ENCODE measurements around the gene STON2. TPM values are rescaled to one million over a fixed set of nuclear protein-coding genes. Genes with fewer than 3 reads are reported as not detected.

Gene STON2
- total and polyA plus RNA-seq, 2 of the 13 experiments (the other 11 are each of a cell fraction or from before 2014, with no cell fraction given) = 2.1 to 11.0 TPM

- H3K4me3 ChIP-seq (replicated peaks in 1 of 3; ENCODE audit: insufficient read depth in 1 of 3, low read depth in 2 of 3, low read length in 3 of 3) = no peak overlapping the region
- POLR2A ChIA-PET = no interaction called here
- ATAC-seq (no peak), DNase-seq (ENCODE audit: low spot score) (no peak), FAIRE-seq (no peak)
- in situ Hi-C loops (cut with HindIII; ENCODE audit: extremely low pct_ligation_motif_present, low pct_unique_long_range_greater_than_20kb) (no loop called here), intact Hi-C loops (cut with micrococcal nuclease; ENCODE audit: unreplicated experiment) (no loop called here)
- H4K20me1 ChIP-seq (ENCODE audit: insufficient read depth, low read length) = no peaks in the 10 kb centered on the region
- no peaks in the 10 kb centered on the region for H3K36me3 ChIP-seq (replicated peaks in 1 of 2; ENCODE audit: control insufficient read depth in 1 of 2, insufficient read depth in 2 of 2, low read length in 2 of 2)
- WGBS (ENCODE audit: low lambda C conversion rate) = 73% methylated on average over 1 of the region's 1 CpG
- H3K4me2 ChIP-seq (ENCODE audit: low read depth, low read length) = no peak overlapping the region
- peaks cover 9% of the 10 kb centered on the region for H3K79me2 ChIP-seq (ENCODE audit: insufficient read depth, low read length)
- no peaks in the 10 kb centered on the region for H3K27me3 ChIP-seq (ENCODE audit: control insufficient read depth in 1 of 2, insufficient read depth in 2 of 2, low read length in 2 of 2)
- H3K4me1 ChIP-seq (ENCODE audit: insufficient read depth, low read length) = peaks cover 20% of the 10 kb centered on the region
- no peak overlapping the region for H2AFZ ChIP-seq (ENCODE audit: low read length)
- H3K27ac ChIP-seq (ENCODE audit: extremely low read length, insufficient read depth, low read length) = no peak overlapping the region
- no peaks in the 10 kb centered on the region for H3K9me3 ChIP-seq (ENCODE audit: low read length)
- no peak overlapping the region for H3K9ac ChIP-seq (ENCODE audit: insufficient read depth, low read depth, low read length)
- BruUV-seq (replicated peaks) = no TSS peak
- CTCF ChIA-PET (ENCODE audit: low intra/inter-chr PET ratio, low total read pairs) = no interaction called here
- TF ChIP-seq ARID5B (CRISPR knock-in tag; IDR thresholded peaks at IDR 0.05) = no peak
- no peak for TF ChIP-seq ZNF724P (CRISPR knock-in tag; IDR thresholded peaks at IDR 0.05; ENCODE audit: borderline replicate concordance)
- TF ChIP-seq ZBTB2 (CRISPR knock-in tag; IDR thresholded peaks at IDR 0.05; ENCODE audit: low read depth) = no peak
- TF ChIP-seq ARID3A (IDR thresholded peaks at IDR 0.05; ENCODE audit: low read depth, low read length) = no peak
- no peak for TF ChIP-seq CEBPB (IDR thresholded peaks at IDR 0.05; ENCODE audit: borderline replicate concordance, low read depth, low read length)
- TF ChIP-seq TAF1 (CRISPR knock-in tag; IDR thresholded peaks at IDR 0.05) = no peak
- TF ChIP-seq MAFK (conservative IDR thresholded peaks at IDR 0.05 in 1 of 2, IDR thresholded peaks at IDR 0.05 in 1 of 2; ENCODE audit: low read length in 2 of 2) = peak; percentile 94 to 97
- TF ChIP-seq GPBP1L1 (CRISPR knock-in tag; IDR thresholded peaks at IDR 0.05) = no peak
- TF ChIP-seq NFKB2 (CRISPR knock-in tag; IDR thresholded peaks at IDR 0.05; ENCODE audit: borderline replicate concordance) = no peak
- TF ChIP-seq ZNF235 (CRISPR knock-in tag; IDR thresholded peaks at IDR 0.05; ENCODE audit: borderline replicate concordance) = no peak
- TF ChIP-seq HMGXB3 (CRISPR knock-in tag; IDR thresholded peaks at IDR 0.05; ENCODE audit: borderline replicate concordance) = no peak
These were observed 175.9 kb downstream of the STON2 start for GRCh38 chr14:81224222-81224621.
